NCI-H1930 (cell line): ENCODE results near the gene PNKD.
"Not testable (repeated sequence)": the region's sequence is repeated elsewhere in the genome, so short reads cannot be mapped to it uniquely, and the experiment has no call there.

Experiments used
- DNase-seq, 2 experiments: peaks; one replicate each; lab custom pipeline; 2025; lab: John Stamatoyannopoulos, UW

Gene PNKD

GRCh38 chr2:218273214-218273907 is 3.0 kb downstream of the PNKD start:
- DNase-seq = not testable (repeated sequence)

- no peak for DNase-seq
Observed at GRCh38 chr2:218273908-218274249, 3.6 kb downstream of the PNKD start.

GRCh38 chr2:218274586-218274985 is 4.3 kb downstream of the PNKD start:
- DNase-seq = no peak

GRCh38 chr2:218275371-218276072 is 5.2 kb downstream of the PNKD start:
- DNase-seq = no peak

GRCh38 chr2:218276986-218277755 is 6.9 kb downstream of the PNKD start:
- DNase-seq = no peak

- DNase-seq = no peak
Observed at GRCh38 chr2:218277921-218278320, 7.6 kb downstream of the PNKD start.

GRCh38 chr2:218278531-218279360 is 8.4 kb downstream of the PNKD start:
- DNase-seq = no peak

GRCh38 chr2:218280260-218280870 is 10.0 kb downstream of the PNKD start:
- no peak for DNase-seq

GRCh38 chr2:218281449-218281848 is 11.1 kb downstream of the PNKD start:
- no peak for DNase-seq

- DNase-seq = no peak
Observed at GRCh38 chr2:218282173-218282991, 12.1 kb downstream of the PNKD start.

- DNase-seq = no peak
Observed at GRCh38 chr2:218284106-218284811, 13.9 kb downstream of the PNKD start.

GRCh38 chr2:218285604-218286003 is 15.3 kb downstream of the PNKD start:
- DNase-seq = no peak

GRCh38 chr2:218286570-218287459 is 16.5 kb downstream of the PNKD start:
- DNase-seq = no peak

- no peak for DNase-seq
Observed at GRCh38 chr2:218289639-218290315, 19.5 kb downstream of the PNKD start.

GRCh38 chr2:218290316-218291261 is 20.3 kb downstream of the PNKD start:
- no peak for DNase-seq

- no peak for DNase-seq
Observed at GRCh38 chr2:218291318-218292047, 21.2 kb downstream of the PNKD start.
